Fibroblast of the aortic adventitia (primary cell): ENCODE data around the gene SCG5. TPM values are rescaled to one million over a fixed set of nuclear protein-coding genes. Genes with fewer than 3 reads are reported as not detected.

Source experiments
- DNase-seq: peaks from one replicate; pipeline ENCODE4 v3.0.0-alpha.2; 2010; ENCODE audit warnings: low read depth
- H3K4me3 ChIP-seq: 2 replicates; pipeline ENCODE4 v1.5.1; 2011; ENCODE audit warnings: low read depth, mild to moderate bottlenecking, control low read depth, low read length, moderate library complexity
- total RNA-seq: library from RNA; depleted of rRNA; stranded (reverse); fragments of >200 nt; gene quantifications from 2 replicates; pipeline ENCODE4 v1.2.3, GENCODE V29; 2012; ENCODE audit warnings: low replicate concordance
- TF ChIP-seq, protein P1 (sequence below): IDR thresholded peaks from 2 replicates; pipeline ENCODE4 v1.5.1; 2011; ENCODE audit warnings: mild to moderate bottlenecking, low read length, control low read depth, inconsistent platforms; ENCODE audit not compliant: insufficient read depth

The SCG5 gene
- total RNA-seq, 1 donor, result 11.7 TPM

GRCh38 chr15:32679298-32679690 lies 37.8 kb downstream of the SCG5 start:
- TF ChIP-seq, protein P1, sequence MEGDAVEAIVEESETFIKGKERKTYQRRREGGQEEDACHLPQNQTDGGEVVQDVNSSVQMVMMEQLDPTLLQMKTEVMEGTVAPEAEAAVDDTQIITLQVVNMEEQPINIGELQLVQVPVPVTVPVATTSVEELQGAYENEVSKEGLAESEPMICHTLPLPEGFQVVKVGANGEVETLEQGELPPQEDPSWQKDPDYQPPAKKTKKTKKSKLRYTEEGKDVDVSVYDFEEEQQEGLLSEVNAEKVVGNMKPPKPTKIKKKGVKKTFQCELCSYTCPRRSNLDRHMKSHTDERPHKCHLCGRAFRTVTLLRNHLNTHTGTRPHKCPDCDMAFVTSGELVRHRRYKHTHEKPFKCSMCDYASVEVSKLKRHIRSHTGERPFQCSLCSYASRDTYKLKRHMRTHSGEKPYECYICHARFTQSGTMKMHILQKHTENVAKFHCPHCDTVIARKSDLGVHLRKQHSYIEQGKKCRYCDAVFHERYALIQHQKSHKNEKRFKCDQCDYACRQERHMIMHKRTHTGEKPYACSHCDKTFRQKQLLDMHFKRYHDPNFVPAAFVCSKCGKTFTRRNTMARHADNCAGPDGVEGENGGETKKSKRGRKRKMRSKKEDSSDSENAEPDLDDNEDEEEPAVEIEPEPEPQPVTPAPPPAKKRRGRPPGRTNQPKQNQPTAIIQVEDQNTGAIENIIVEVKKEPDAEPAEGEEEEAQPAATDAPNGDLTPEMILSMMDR, result peak; percentile 12
- DNase-seq, result no peak
- no peak overlapping the region for H3K4me3 ChIP-seq

GRCh38 chr15:32682569-32682968 lies 41.1 kb downstream of the SCG5 start:
- no peak overlapping the region for H3K4me3 ChIP-seq
- peak; percentile 97 for DNase-seq
- TF ChIP-seq, protein P1, result no peak

- DNase-seq, result no peak
- TF ChIP-seq, protein P1, result no peak
- no peak overlapping the region for H3K4me3 ChIP-seq
Observed at GRCh38 chr15:32682977-32683630, 41.6 kb downstream of the SCG5 start.

DNA sequence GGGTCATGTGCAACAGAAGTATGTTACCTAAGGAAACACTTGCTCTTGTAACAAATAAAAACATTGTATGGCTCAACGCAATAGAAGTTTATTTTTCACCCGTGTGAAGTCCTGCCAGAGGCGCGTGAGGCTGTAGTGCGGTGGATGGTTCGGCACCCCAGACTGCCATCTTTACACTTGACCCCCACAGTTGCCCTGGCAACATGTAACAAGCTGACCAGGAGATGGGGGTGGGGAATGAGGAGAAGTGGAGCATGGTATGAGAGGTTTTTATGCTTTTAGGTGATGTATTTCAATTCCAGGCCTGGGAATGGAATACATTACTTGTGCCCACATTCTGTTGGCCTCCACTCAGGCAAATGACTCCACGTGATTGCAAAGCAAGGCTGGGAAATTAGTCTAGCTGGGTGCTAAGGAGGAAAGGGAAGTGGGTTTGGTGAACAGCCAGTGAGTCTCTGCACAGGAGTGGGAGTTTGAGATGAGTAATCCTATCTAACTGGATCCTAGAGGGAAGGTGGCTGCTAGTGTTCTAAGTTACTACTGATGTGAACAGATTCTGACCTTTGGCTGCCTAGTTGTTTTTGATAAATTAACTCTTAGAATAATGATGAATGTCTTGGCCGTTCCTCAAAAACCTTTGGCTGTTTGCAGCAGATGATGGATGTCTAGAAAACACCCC lies 42.5 kb downstream of the SCG5 start:
- TF ChIP-seq, protein P1, result no peak
- peak; percentile 93 for DNase-seq
- H3K4me3 ChIP-seq, result no peak overlapping the region

DNA sequence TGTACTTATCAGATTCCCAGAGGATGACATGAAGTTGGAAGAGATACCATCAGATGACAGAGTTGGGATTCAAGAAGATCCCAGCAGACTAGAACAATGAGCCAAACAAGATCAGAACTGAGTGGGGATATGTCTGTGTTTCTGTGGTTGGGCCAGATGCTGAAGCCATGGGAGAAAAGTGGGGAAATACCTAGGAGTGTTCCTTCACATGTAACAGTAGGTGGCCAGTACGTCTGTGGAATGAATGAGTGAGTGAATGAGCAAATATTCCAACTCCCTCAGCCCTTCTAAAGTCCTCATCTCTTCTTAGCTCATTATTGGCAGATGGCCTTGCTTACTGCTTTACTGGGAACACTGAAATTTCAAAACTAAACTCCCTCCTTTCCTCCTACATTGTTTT lies 44.1 kb downstream of the SCG5 start:
- peak; percentile 67 for DNase-seq
- TF ChIP-seq, protein P1, result no peak
- H3K4me3 ChIP-seq, result no peak overlapping the region

GRCh38 chr15:32687556-32687955 lies 46.0 kb downstream of the SCG5 start:
- DNase-seq, result no peak
- TF ChIP-seq, protein P1, result no peak
- H3K4me3 ChIP-seq, result no peak overlapping the region
